PFSK-1 (cell line): ENCODE data around the gene GDF2.

Experiments
- FOXP2 ChIP-seq: optimal IDR thresholded peaks from 2 replicates; pipeline ENCODE3; 2011; ENCODE audit warnings: borderline replicate concordance, control low read depth, inconsistent platforms; ENCODE audit not compliant: insufficient read depth; ENCODE audit errors: extremely low read length, extremely low read depth
- POLR2AphosphoS5 ChIP-seq: IDR thresholded peaks from 2 replicates; pipeline ENCODE4 v1.6.1; 2012; ENCODE audit warnings: low read depth, mild to moderate bottlenecking, control low read depth, low read length, moderate library complexity
- REST ChIP-seq, 2 experiments: IDR thresholded peaks; 2 replicates each; pipeline versions ENCODE4 v1.6.1 to v1.8.0; 2011 to 2012; ENCODE audit warnings: low read depth in 2 of 2, low read length in 2 of 2, control low read depth in 1 of 2, inconsistent platforms in 1 of 2, mild to moderate bottlenecking in 1 of 2, moderate library complexity in 1 of 2; ENCODE audit not compliant: insufficient read depth in 1 of 2
- SIN3A ChIP-seq: IDR thresholded peaks from 2 replicates; pipeline ENCODE4 v1.6.1; 2012; ENCODE audit warnings: mild to moderate bottlenecking, low read length, moderate library complexity, borderline replicate concordance; ENCODE audit not compliant: insufficient read depth
- TAF1 ChIP-seq: IDR thresholded peaks from 2 replicates; pipeline ENCODE4 v1.6.1; 2012; ENCODE audit warnings: low read length, control low read depth, borderline replicate concordance; ENCODE audit not compliant: insufficient read depth

- TF ChIP-seq SIN3A (no peak), POLR2AphosphoS5 (no peak), TAF1 (no peak), REST (IDR thresholded peaks at IDR 0.05; ENCODE audit: insufficient read depth in 1 of 2, low read depth in 2 of 2, low read length in 2 of 2) (no peak), FOXP2 (no peak)
Observed at GRCh38 chr10:47303866-47304265, 18.4 kb upstream of the GDF2 start.
